ENCODE results near the gene KCNK3. TPM values are rescaled to one million over a fixed set of nuclear protein-coding genes. Genes with fewer than 3 reads are reported as not detected.

KCNK3 gene
- total RNA-seq, 2 donors from 2014 or later, result not detected

GRCh38 chr2:26685989-26686839, 6.3 kb upstream of the KCNK3 start:
- Mint-ChIP-seq H3K4me3 (no peak overlapping the region), H3K27ac (no peak overlapping the region), H3K36me3 (ENCODE audit: low read depth) (no peaks in the 10 kb centered on the region), H3K27me3 (peaks cover 76% of the 10 kb centered on the region), H3K4me1 (peaks cover 11% of the 10 kb centered on the region)
- no peaks in the 10 kb centered on the region for H3K9me3 ChIP-seq (ENCODE audit: control insufficient read depth, low read length, poor library complexity, severe bottlenecking)
- no peak for DNase-seq
- ATAC-seq, result no peak

DNA sequence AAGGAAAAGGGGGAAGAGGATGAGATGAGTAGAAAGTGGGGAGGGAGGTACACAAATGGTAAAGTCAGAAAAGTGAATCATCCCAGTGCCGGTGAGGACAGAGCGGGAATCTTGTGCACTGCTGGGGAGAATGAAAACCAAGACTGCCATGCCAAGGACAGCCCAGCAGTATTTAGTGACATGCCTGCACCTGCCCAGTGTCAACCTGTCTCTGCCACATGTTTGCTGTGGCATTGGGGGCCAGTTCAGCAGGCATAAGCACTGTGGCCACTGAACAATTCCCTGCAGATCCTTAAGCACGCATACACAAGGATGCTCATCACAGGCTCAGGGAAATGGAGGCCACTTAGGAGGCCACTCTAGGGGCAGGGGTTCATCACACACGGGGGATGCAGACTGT, 5.2 kb upstream of the KCNK3 start:
- no peak for DNase-seq
- H3K4me1 Mint-ChIP-seq, result peaks cover 14% of the 10 kb centered on the region
- H3K27ac Mint-ChIP-seq, result no peak overlapping the region
- no peak overlapping the region for H3K4me3 Mint-ChIP-seq
- peaks cover 3% of the 10 kb centered on the region for H3K36me3 Mint-ChIP-seq (ENCODE audit: low read depth)
- no peak for ATAC-seq
- H3K9me3 ChIP-seq (ENCODE audit: control insufficient read depth, low read length, poor library complexity, severe bottlenecking), result no peaks in the 10 kb centered on the region
- H3K27me3 Mint-ChIP-seq, result peaks cover 76% of the 10 kb centered on the region

GRCh38 chr2:26687801-26688200, 4.7 kb upstream of the KCNK3 start:
- no peaks in the 10 kb centered on the region for H3K9me3 ChIP-seq (ENCODE audit: control insufficient read depth, low read length, poor library complexity, severe bottlenecking)
- Mint-ChIP-seq H3K4me1 (peaks cover 13% of the 10 kb centered on the region), H3K27me3 (peaks cover 73% of the 10 kb centered on the region), H3K4me3 (no peak overlapping the region), H3K27ac (no peak overlapping the region), H3K36me3 (ENCODE audit: low read depth) (peaks cover 3% of the 10 kb centered on the region)
- DNase-seq, result no peak
- no peak for ATAC-seq

DNA sequence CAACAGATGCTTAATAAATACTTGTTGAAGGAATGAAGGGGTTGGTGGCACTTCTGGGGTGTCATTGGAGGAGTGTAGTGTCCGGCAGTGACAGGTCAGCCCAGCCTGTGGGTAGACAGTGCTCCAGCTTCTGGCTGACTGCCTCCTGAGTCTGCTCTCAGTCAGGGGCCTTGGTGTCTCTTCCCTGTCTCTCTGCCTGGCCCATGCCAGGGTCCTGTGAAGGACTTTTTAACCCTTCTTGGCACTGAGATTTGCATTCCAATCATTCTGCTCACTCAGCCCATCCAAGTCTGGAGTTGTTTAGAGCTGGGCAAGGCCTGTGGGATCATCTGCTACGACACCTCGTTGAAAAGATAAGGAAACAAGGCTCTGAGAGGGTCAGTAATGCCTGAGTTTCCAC, 1.4 kb upstream of the KCNK3 start:
- H3K27me3 Mint-ChIP-seq, result peaks cover 78% of the 10 kb centered on the region

GRCh38 chr2:26691881-26692278, 642 bp upstream of the KCNK3 start:
- Mint-ChIP-seq H3K36me3 (ENCODE audit: low read depth) (peaks cover 8% of the 10 kb centered on the region), H3K4me1 (peaks cover 5% of the 10 kb centered on the region), H3K4me3 (peak overlapping the region; percentile 47), H3K27me3 (peaks cover 78% of the 10 kb centered on the region), H3K27ac (no peak overlapping the region)
- DNase-seq (no peak), ATAC-seq (no peak)
- H3K9me3 ChIP-seq (ENCODE audit: control insufficient read depth, low read length, poor library complexity, severe bottlenecking), result no peaks in the 10 kb centered on the region

More for the DNA sequence above, 1.4 kb upstream of the KCNK3 start:
- no peaks in the 10 kb centered on the region for H3K9me3 ChIP-seq (ENCODE audit: control insufficient read depth, low read length, poor library complexity, severe bottlenecking)
- Mint-ChIP-seq H3K27ac (no peak overlapping the region), H3K4me3 (no peak overlapping the region), H3K36me3 (ENCODE audit: low read depth) (peaks cover 8% of the 10 kb centered on the region), H3K4me1 (peaks cover 11% of the 10 kb centered on the region)
- ATAC-seq (no peak), DNase-seq (no peak)

GRCh38 chr2:26692897-26693849, 651 bp downstream of the KCNK3 start:
- Mint-ChIP-seq H3K27ac (no peak overlapping the region), H3K4me1 (peaks cover 5% of the 10 kb centered on the region), H3K4me3 (no peak overlapping the region), H3K36me3 (ENCODE audit: low read depth) (peaks cover 8% of the 10 kb centered on the region), H3K27me3 (peaks cover 78% of the 10 kb centered on the region)
- DNase-seq, result no peak
- no peaks in the 10 kb centered on the region for H3K9me3 ChIP-seq (ENCODE audit: control insufficient read depth, low read length, poor library complexity, severe bottlenecking)
- ATAC-seq, result peak; percentile 50

DNA sequence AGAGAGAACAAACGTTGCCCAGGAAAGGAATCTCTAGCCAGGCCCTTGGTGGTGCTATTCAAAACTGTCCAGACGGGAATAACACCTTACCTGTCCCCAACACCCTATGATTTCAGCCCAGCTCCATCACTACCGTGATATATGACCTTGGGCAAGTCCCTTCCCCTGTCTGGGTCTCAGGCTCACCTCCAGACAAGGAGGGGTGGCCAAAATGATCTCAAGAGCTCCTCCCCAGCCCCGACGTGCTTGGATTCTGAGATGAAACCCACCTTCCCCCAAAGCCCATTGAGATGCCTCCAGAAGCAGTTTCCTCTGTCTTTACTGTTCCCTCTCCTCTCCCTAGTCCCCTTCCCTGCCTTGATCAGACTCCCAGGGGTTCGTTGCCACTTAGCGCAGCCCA, 1.5 kb downstream of the KCNK3 start:
- Mint-ChIP-seq H3K27me3 (peaks cover 81% of the 10 kb centered on the region), H3K4me3 (peak overlapping the region; percentile 68), H3K27ac (no peak overlapping the region), H3K4me1 (peaks cover 5% of the 10 kb centered on the region), H3K36me3 (ENCODE audit: low read depth) (peaks cover 8% of the 10 kb centered on the region)
- DNase-seq (no peak), ATAC-seq (no peak)
- no peaks in the 10 kb centered on the region for H3K9me3 ChIP-seq (ENCODE audit: control insufficient read depth, low read length, poor library complexity, severe bottlenecking)

- no peak for ATAC-seq
- H3K27me3 Mint-ChIP-seq, result peaks cover 91% of the 10 kb centered on the region
These were observed 3.9 kb downstream of the KCNK3 start for GRCh38 chr2:26696351-26696816.

GRCh38 chr2:26697425-26697824, 4.9 kb downstream of the KCNK3 start:
- ATAC-seq (no peak), DNase-seq (no peak)
- Mint-ChIP-seq H3K27ac (no peak overlapping the region), H3K4me3 (no peak overlapping the region), H3K4me1 (peaks cover 3% of the 10 kb centered on the region), H3K27me3 (peaks cover 88% of the 10 kb centered on the region), H3K36me3 (ENCODE audit: low read depth) (peaks cover 10% of the 10 kb centered on the region)
- no peaks in the 10 kb centered on the region for H3K9me3 ChIP-seq (ENCODE audit: control insufficient read depth, low read length, poor library complexity, severe bottlenecking)

More at GRCh38 chr2:26696351-26696816, 3.9 kb downstream of the KCNK3 start:
- Mint-ChIP-seq H3K4me1 (peaks cover 5% of the 10 kb centered on the region), H3K4me3 (no peak overlapping the region), H3K27ac (no peak overlapping the region), H3K36me3 (ENCODE audit: low read depth) (peaks cover 13% of the 10 kb centered on the region)
- no peak for DNase-seq
- no peaks in the 10 kb centered on the region for H3K9me3 ChIP-seq (ENCODE audit: control insufficient read depth, low read length, poor library complexity, severe bottlenecking)

- no peak overlapping the region for H3K4me3 Mint-ChIP-seq
- no peaks in the 10 kb centered on the region for H3K9me3 ChIP-seq (ENCODE audit: control insufficient read depth, low read length, poor library complexity, severe bottlenecking)
- no peak overlapping the region for H3K27ac Mint-ChIP-seq
- H3K36me3 Mint-ChIP-seq (ENCODE audit: low read depth), result peaks cover 10% of the 10 kb centered on the region
- ATAC-seq, result no peak
- H3K27me3 Mint-ChIP-seq, result peaks cover 85% of the 10 kb centered on the region
- DNase-seq, result no peak
- H3K4me1 Mint-ChIP-seq, result no peaks in the 10 kb centered on the region
These were observed 6.8 kb downstream of the KCNK3 start for GRCh38 chr2:26699295-26699694.

GRCh38 chr2:26700078-26700477, 7.6 kb downstream of the KCNK3 start:
- no peak for DNase-seq
- H3K9me3 ChIP-seq (ENCODE audit: control insufficient read depth, low read length, poor library complexity, severe bottlenecking), result no peaks in the 10 kb centered on the region
- Mint-ChIP-seq H3K27me3 (peaks cover 83% of the 10 kb centered on the region), H3K4me1 (no peaks in the 10 kb centered on the region), H3K36me3 (ENCODE audit: low read depth) (peaks cover 5% of the 10 kb centered on the region), H3K4me3 (no peak overlapping the region), H3K27ac (no peak overlapping the region)
- no peak for ATAC-seq

DNA sequence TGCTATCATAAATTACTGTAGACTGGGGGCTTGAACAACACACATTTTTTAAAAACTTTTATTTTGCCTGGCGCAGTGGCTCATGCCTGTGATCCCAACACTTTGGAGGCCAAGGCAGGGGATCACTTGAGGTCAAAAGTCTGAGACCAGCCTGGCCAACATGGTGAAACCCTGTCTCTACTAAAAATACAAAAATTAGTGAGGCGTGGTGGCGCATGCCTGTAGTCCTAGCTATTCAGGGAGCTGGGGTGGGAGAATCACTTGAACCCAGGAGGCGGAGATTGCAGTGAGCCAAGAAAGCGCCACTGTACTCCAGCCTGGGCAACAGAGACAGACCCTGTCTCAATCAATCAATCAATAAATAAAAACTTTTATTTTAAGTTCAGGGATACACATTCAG, 9.1 kb downstream of the KCNK3 start:
- Mint-ChIP-seq H3K27ac (no peak overlapping the region), H3K4me1 (no peaks in the 10 kb centered on the region), H3K36me3 (ENCODE audit: low read depth) (peaks cover 6% of the 10 kb centered on the region), H3K4me3 (no peak overlapping the region), H3K27me3 (peaks cover 75% of the 10 kb centered on the region)
- no peak for ATAC-seq
- no peak for DNase-seq
- H3K9me3 ChIP-seq (ENCODE audit: control insufficient read depth, low read length, poor library complexity, severe bottlenecking), result no peaks in the 10 kb centered on the region

- DNase-seq (no peak), ATAC-seq (no peak)
- Mint-ChIP-seq H3K27me3 (peaks cover 71% of the 10 kb centered on the region), H3K4me1 (no peaks in the 10 kb centered on the region), H3K27ac (no peak overlapping the region), H3K4me3 (no peak overlapping the region), H3K36me3 (ENCODE audit: low read depth) (peaks cover 6% of the 10 kb centered on the region)
- H3K9me3 ChIP-seq (ENCODE audit: control insufficient read depth, low read length, poor library complexity, severe bottlenecking), result no peaks in the 10 kb centered on the region
These were observed 9.5 kb downstream of the KCNK3 start for GRCh38 chr2:26702025-26702424.
